HG03095 (cell line): ENCODE measurements around the gene E2F1.
"Not testable (repeated sequence)": the region's sequence is repeated elsewhere in the genome, so short reads cannot be mapped to it uniquely, and the experiment has no call there.

ENCODE experiments used
- ATAC-seq: cut with Tn5 transposase; IDR thresholded peaks from one replicate; pipeline ENCODE4 v1.9.1; 2021; ENCODE audit warnings: moderate library complexity; ENCODE audit not compliant: unreplicated experiment

E2F1 gene

GRCh38 chr20:33646191-33646590 lies 40.0 kb downstream of the E2F1 start:
- ATAC-seq = no peak

GRCh38 chr20:33645396-33645795 lies 40.8 kb downstream of the E2F1 start:
- no peak for ATAC-seq

- no peak for ATAC-seq
These were observed 41.2 kb downstream of the E2F1 start for GRCh38 chr20:33645072-33645358.

GRCh38 chr20:33644313-33645071 lies 41.7 kb downstream of the E2F1 start:
- no peak for ATAC-seq

GRCh38 chr20:33640287-33640686 lies 45.9 kb downstream of the E2F1 start:
- no peak for ATAC-seq

- ATAC-seq = no peak
These were observed 49.4 kb downstream of the E2F1 start for GRCh38 chr20:33636776-33637175.

- no peak for ATAC-seq
These were observed 50.8 kb downstream of the E2F1 start for GRCh38 chr20:33635341-33635740.

- not testable (repeated sequence) for ATAC-seq
These were observed 54.3 kb downstream of the E2F1 start for GRCh38 chr20:33631910-33632309.

GRCh38 chr20:33630507-33630906 lies 55.7 kb downstream of the E2F1 start:
- no peak for ATAC-seq

GRCh38 chr20:33629979-33630378 lies 56.2 kb downstream of the E2F1 start:
- ATAC-seq = no peak

- ATAC-seq = no peak
These were observed 56.7 kb downstream of the E2F1 start for GRCh38 chr20:33629533-33629932.

GRCh38 chr20:33627577-33628216 lies 58.5 kb downstream of the E2F1 start:
- no peak for ATAC-seq

GRCh38 chr20:33626190-33626589 lies 60.0 kb downstream of the E2F1 start:
- ATAC-seq = no peak
